Measurements from ENCODE around the gene RAB34. TPM values are rescaled to one million over a fixed set of nuclear protein-coding genes. Genes with fewer than 3 reads are reported as not detected.

The RAB34 gene
- total and polyA plus RNA-seq, 2 donors (not counting 3 experiments of a cell fraction or from before 2014, with no cell fraction given), result 62.3 to 113 TPM

DNA sequence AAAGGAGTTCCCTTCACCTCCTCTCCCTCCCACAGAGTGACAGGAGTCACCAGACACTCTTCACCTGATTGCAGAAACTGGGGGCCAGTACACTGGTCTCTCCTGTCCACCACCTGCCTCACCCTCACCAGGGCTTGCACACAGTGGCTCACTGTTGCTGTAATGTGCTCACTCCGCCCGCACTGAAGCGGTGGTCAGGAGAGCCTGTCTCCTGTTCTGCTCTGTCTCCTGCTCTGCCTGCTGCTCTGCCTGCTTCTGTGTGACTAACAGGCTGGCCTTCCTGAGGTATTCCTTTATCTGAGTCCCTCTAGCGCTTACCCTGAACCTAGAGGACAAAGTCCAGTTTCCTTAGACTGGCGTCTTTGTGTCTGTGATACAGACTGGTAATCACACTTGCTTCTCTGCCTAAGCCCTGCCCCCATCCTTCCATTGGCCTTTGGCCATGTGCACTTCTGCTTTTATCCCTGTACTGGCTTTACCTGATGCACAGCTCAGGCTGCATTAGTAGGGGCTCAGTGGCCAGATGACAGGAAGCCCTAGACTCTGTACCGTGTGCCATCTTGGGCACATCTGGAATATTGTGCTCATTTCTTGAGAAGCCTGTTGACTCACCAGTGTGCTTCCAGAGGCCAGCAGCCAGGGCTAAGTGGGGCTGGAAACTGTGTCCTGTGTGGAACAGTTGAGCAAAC is 19.3 kb downstream of the RAB34 start:
- FAIRE-seq, result no peak
- POLR2A ChIA-PET, result no interaction called here
- CTCF ChIA-PET, result interaction anchor here (0.9 kb wide), 1 partner anchor 10 kb away, joined by 3 read pairs; no protein-coding TSS in a partner anchor

More for the DNA sequence above, 19.3 kb downstream of the RAB34 start:
- Histone ChIP-seq H3K9me1 (replicated peaks; ENCODE audit: control insufficient read depth, extremely low read depth, insufficient read depth, low read length) (no peaks in the 10 kb centered on the region), H3K4me3 (replicated peaks in 1 of 3; ENCODE audit: insufficient read depth in 1 of 3, low read depth in 1 of 3, low read length in 3 of 3) (no peak overlapping the region), H3K36me3 (ENCODE audit: control insufficient read depth in 2 of 2, extremely low read depth in 1 of 2, insufficient read depth in 2 of 2, low read length in 2 of 2) (peaks cover 21 to 75% of the 10 kb centered on the region in 2 experiments), H3K4me2 (ENCODE audit: insufficient read depth, low read length) (no peak overlapping the region), H3K79me2 (ENCODE audit: control insufficient read depth, insufficient read depth, low read length) (no peaks in the 10 kb centered on the region), H3K9me3 (replicated peaks; ENCODE audit: control insufficient read depth, insufficient read depth, low read length) (no peaks in the 10 kb centered on the region), H2AFZ (ENCODE audit: low read depth, low read length) (no peak overlapping the region), H3K9ac (replicated peaks; ENCODE audit: extremely low read depth, insufficient read depth, low read length) (no peak overlapping the region), H3K27ac (ENCODE audit: insufficient read depth, low read depth, low read length) (no peak overlapping the region), H3K27me3 (ENCODE audit: control insufficient read depth in 2 of 2, insufficient read depth in 2 of 2, low read length in 2 of 2) (no peaks in the 10 kb centered on the region), H3K4me1 (ENCODE audit: control insufficient read depth, extremely low read depth, insufficient read depth, low read length) (no peaks in the 10 kb centered on the region), H4K20me1 (replicated peaks; ENCODE audit: control insufficient read depth, extremely low read depth, insufficient read depth, low read length) (no peaks in the 10 kb centered on the region)
- TF ChIP-seq POLR2A (IDR thresholded peaks at IDR 0.05; ENCODE audit: low read depth, low read length), result no peak
- TF ChIP-seq POLR2AphosphoS5 (IDR thresholded peaks at IDR 0.05; ENCODE audit: insufficient read depth, low read depth, low read length), result no peak
- TF ChIP-seq, protein P1, sequence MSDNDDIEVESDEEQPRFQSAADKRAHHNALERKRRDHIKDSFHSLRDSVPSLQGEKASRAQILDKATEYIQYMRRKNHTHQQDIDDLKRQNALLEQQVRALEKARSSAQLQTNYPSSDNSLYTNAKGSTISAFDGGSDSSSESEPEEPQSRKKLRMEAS (IDR thresholded peaks at IDR 0.05; ENCODE audit: insufficient read depth, insufficient read length), result no peak
- TF ChIP-seq GATA2 (IDR thresholded peaks at IDR 0.05; ENCODE audit: insufficient read depth, insufficient read length, low read depth, low read length), result no peak
- TF ChIP-seq, protein P2, sequence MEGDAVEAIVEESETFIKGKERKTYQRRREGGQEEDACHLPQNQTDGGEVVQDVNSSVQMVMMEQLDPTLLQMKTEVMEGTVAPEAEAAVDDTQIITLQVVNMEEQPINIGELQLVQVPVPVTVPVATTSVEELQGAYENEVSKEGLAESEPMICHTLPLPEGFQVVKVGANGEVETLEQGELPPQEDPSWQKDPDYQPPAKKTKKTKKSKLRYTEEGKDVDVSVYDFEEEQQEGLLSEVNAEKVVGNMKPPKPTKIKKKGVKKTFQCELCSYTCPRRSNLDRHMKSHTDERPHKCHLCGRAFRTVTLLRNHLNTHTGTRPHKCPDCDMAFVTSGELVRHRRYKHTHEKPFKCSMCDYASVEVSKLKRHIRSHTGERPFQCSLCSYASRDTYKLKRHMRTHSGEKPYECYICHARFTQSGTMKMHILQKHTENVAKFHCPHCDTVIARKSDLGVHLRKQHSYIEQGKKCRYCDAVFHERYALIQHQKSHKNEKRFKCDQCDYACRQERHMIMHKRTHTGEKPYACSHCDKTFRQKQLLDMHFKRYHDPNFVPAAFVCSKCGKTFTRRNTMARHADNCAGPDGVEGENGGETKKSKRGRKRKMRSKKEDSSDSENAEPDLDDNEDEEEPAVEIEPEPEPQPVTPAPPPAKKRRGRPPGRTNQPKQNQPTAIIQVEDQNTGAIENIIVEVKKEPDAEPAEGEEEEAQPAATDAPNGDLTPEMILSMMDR (IDR thresholded peaks at IDR 0.05; ENCODE audit: extremely low read depth in 1 of 2, insufficient read depth in 1 of 2, low read depth in 1 of 2, low read length in 2 of 2), result no peak
- no peak for TF ChIP-seq JUN (IDR thresholded peaks at IDR 0.05; ENCODE audit: borderline replicate concordance, insufficient read depth, insufficient read length, low read depth)
- no peak for TF ChIP-seq EZH2 (IDR thresholded peaks at IDR 0.05; ENCODE audit: borderline replicate concordance, low read depth, low read length, severe bottlenecking)
- no peak for TF ChIP-seq MYC (IDR thresholded peaks at IDR 0.05; ENCODE audit: low read depth, low read length)
- no peak for TF ChIP-seq FOS (IDR thresholded peaks at IDR 0.05; ENCODE audit: borderline replicate concordance, insufficient read depth, low read length)
- intact Hi-C loops (cut with micrococcal nuclease), result no loop called here
- no peak for DNase-seq (ENCODE audit: low read depth, low spot score)
- dilution Hi-C loops (cut with MboI; ENCODE audit: extremely low pct_ligation_motif_present, low sequenced_read_pairs), result no loop called here
- no TSS peak for BruUV-seq (replicated peaks)

Data from endothelial cell of umbilical vein (primary cell).